ENCODE results near the gene MTMR3.
"Not testable (repeated sequence)": the region's sequence is repeated elsewhere in the genome, so short reads cannot be mapped to it uniquely, and the experiment has no call there.

MTMR3 gene

GRCh38 chr22:29967461-29967860, 84.5 kb downstream of the MTMR3 start:
- DNase-seq (ENCODE audit: low read depth): no peak

- no peak for DNase-seq (ENCODE audit: low read depth)
Observed at GRCh38 chr22:29971607-29972006, 88.6 kb downstream of the MTMR3 start.

DNA sequence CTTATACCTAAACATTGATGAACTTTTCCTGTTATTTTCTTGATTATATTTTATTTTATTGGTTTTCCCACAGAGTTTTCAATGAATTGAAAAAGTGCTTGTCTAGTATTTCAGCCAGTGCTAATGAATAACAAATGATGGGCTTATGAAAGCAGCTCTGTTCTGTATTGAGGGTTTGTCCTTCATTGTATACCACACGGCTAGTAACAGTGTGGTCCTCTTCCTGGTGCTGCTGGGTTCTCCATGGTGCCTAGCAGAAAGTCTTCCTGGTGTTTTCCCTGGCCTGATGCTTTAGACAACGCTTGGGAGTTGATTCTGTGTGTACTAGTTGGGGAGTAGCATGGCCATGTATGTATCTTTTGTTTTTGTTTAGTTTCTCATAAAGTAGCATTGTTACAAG, 89.1 kb downstream of the MTMR3 start:
- no peak for DNase-seq (ENCODE audit: low read depth)

- DNase-seq (ENCODE audit: low read depth): no peak
Observed at GRCh38 chr22:29973269-29973668, 90.3 kb downstream of the MTMR3 start.

- not testable (repeated sequence) for DNase-seq (ENCODE audit: low read depth)
Observed at GRCh38 chr22:29973680-29974079, 90.7 kb downstream of the MTMR3 start.

DNA sequence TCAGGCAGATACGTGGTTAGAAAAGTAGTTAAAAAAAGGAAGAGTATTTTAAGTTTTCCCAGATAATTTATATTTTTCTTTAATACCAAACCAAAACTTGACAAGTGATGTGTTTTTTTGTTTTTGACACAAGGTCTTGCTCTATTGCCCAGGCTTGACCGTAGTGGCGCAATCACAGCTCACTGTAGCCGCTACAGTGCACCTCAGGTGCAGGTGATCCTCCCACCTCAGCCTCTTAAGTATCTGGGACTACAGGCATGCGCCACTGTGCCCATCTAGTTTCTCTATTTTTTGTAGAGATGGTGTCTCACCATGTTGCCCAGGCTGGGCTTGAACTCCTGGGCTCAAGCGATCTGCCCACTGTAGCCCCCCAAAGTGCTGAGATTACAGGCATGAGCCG, 92.5 kb downstream of the MTMR3 start:
- DNase-seq (ENCODE audit: low read depth): no peak

DNA sequence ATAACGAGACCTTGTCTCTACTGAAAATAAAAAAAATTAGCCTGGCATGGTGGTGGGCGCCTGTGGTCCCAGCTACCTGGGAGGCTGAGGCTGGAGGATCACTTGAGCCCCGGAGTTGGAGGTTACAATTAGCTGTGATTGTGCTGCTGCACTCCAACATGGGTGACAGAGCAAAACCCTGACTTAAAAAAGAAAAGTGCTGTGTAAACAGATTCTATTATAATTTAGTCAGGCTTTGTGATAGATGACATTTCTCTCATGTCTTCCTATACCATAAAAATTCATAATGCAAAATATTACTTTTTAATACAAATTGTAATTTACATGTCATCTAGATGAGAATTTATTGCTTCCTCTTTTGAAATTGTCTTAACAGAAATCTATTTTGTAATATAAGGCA, 94.1 kb downstream of the MTMR3 start:
- DNase-seq (ENCODE audit: low read depth): no peak

- DNase-seq (ENCODE audit: low read depth): no peak
Observed at GRCh38 chr22:29979777-29980321, 96.9 kb downstream of the MTMR3 start.

GRCh38 chr22:29983296-29983917, 100.4 kb downstream of the MTMR3 start:
- no peak for DNase-seq (ENCODE audit: low read depth)

DNA sequence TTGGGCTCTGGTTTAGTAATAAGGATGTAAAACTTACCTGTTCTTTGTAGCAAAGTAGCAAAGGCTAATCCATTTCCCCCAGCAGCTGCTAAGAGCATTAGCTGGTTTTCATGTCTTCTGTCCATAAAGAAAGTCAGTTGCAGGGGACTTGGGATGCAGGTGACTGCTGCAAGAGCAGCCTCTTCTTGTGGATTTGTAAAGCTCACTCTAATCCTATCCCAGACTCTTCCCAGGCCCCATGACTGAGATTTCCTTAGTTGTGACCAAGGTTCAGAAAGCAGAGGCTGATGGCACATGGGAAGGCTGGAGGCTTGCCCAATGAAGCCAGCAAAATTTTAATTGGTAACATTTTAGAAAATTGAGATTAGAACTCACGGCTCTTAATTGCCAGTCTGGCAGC, 102.9 kb downstream of the MTMR3 start:
- DNase-seq (ENCODE audit: low read depth): no peak

GRCh38 chr22:29987137-29987536, 104.2 kb downstream of the MTMR3 start:
- DNase-seq (ENCODE audit: low read depth): no peak

DNA sequence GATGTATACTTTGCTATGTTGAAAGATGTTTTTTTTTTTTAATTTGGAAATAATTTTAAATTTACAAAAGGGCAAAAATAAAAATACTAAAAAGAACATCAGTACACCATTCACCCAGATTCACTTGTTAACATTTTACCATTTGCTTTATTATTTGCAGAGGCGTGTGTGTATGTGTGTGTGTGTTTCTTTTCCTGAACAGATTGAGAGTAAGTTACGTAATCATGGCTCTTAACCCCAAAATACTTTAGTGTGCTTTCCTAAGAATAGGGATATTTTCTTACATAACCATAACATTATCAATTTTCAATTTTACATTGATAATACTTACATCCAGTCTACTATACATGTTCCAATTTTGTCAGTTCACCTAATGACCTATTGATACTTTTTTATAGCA, 105.7 kb downstream of the MTMR3 start:
- no peak for DNase-seq (ENCODE audit: low read depth)

- no peak for DNase-seq (ENCODE audit: low read depth)
Observed at GRCh38 chr22:29989446-29989845, 106.5 kb downstream of the MTMR3 start.

DNA sequence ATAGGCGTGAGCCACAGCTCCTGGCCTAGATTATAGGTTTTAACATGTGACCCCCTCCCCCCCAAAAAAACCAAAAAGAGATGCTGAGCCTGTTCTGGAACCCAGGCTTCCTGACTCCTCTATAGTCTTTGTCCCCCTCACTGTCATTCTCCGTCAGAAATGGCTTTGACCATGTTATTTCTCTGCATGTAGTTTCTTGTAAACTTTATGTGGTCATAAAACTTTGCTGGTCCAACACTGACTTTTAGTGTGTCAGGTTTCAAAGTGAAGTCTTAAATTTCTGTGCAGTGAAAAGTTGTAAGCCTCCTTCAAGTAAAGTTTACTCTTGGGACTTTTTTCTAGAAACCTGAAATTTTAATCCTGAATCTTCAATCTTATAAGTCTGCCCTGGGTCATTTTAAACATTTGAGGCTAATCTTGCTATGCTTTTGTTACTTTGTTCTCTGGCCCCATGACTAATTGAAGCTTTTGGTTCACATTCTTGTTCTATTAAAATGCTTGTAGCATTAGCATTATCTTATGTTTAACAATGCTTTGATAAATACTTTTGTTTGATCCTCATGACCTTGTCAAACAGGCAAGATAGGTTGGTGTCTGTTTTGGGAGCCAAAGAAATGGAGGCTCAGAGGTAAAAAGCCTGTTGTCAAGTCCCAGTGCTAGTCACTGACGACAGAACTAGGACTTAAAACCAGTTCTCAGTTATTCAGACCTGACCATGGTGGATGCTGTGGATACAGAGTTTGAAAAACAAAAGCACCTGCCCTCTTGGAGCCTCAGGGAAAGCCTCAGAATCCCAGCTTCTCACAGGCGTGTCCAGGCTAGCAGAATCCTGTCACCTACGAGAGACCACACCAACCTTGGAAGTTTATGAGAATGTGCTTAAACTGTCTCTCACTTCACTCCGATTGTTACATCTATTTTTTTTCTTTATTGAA, 109.6 kb downstream of the MTMR3 start:
- no peak for DNase-seq (ENCODE audit: low read depth)

DNA sequence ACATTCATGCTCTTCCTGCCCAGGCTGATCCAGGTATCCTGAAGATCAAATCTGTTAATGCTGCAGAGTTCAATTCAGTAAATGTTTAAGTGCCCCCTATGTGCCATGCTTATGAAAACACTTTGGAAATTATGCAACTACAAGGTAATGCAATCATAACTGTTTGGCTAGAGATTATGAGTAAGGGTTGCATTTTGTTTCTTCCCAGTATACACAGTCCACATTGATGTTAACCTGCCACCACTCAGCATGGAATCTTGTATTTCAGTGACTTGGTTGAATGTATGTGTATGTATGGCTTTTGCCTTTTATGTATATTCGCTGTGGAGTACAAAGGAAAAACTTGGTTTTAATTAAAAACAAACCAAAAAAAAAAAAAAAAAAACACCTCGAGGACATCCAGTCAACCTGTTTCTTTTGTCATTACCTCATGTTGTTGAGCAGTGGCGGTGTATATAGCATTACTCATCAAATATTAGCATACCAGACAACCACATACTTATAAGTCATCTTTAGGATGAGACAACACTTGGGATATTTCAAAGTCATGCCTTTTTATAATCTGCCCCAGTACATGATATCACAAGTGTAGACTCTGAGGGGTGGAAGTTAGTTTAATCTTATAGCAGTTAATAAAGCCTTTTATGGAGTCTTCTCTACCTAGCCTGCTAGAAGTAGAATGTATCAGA, 111.2 kb downstream of the MTMR3 start:
- DNase-seq (ENCODE audit: low read depth): peak; percentile 26

DNA sequence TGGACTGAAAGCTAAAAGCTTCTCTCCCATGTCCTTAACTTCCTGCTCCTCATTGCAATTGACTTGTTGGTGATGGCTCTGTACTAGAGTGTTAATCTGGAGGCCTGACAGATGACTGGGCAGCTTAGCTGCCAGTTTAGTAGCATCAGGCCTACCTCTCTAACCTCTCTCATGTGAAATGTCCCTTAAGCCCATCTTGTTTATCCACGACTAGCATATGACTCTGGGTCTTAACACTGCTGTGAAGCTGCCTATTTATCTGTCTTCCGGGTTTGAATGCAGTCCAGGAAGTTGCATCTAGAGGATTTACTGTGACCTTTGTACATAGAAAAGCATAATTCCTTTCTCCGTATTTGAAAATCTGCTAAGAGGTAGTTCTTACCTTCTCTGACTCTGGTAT, 112.0 kb downstream of the MTMR3 start:
- DNase-seq (ENCODE audit: low read depth): no peak

DNA sequence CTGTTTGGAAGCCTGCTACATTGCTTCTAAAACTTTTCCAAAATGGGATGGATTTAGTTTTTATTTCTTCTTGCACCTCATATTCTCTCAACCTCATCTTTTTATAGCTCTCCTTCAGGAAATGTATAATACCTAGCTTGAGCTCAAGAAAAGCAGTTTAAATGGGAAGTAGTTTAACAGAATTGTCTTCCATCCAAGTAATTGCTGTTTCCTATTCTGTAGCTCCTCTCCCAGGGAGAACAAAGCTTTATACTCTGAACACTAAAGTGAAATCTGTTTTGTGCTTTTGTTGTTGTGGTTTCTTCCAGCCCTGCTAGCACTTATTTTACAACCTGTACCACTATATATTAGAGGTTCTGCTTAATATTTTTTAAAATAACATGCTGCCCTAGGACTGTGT, 114.1 kb downstream of the MTMR3 start:
- no peak for DNase-seq (ENCODE audit: low read depth)

DNA sequence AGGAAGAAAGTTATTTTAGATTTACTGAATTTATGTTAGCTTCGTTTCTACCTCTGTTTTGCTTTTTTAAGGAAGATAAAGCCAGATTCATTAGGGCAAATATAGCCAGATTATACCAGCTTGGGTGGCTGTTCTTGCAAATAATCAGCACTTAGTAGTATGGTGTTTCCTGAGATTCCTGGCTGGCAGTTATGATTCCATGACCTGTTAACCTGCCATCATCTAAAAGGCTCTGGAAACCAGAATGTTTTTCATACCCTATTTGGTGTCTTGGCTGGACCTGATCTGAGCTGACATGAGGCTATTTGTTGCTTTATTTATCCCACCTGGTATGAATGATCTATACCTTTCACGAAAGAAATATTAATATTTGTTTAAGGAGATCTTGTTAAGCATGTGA, 114.5 kb downstream of the MTMR3 start:
- DNase-seq (ENCODE audit: low read depth): no peak

DNA sequence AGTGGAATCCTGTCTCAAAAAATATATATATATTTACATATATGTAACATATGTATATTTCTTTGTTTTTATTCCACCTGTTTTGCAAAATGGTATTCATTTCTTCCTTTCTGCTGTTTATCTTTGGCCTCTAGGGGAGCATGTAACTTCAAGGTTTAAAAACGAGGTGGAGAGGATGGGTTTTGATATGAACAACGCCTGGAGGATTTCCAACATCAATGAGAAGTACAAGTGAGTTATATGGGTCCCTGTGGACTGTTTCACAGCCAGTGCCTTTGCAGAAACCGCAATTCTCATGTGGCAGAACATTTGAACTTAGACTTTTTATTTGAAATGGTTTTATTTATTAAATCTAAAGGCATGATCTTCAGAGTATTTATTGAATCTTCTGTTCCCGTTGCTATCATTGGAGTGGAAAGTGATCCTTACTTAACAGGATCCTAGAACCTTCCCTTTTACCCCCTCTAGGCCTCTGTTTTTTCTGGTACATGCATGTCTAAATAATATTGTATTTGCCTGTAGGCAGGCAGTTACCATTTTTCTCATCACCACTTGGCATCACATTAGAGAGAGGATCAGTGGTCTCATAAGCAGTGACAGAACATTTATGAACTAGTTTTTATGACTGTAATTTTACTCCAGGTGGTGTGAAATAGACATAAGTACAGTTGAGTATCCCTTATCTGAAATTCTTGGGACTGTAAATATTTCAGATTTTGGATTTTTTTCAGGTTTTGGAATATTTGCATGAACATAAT, 115.8 kb downstream of the MTMR3 start:
- no peak for DNase-seq (ENCODE audit: low read depth)

GRCh38 chr22:30000566-30000965, 117.6 kb downstream of the MTMR3 start:
- DNase-seq (ENCODE audit: low read depth): no peak

DNA sequence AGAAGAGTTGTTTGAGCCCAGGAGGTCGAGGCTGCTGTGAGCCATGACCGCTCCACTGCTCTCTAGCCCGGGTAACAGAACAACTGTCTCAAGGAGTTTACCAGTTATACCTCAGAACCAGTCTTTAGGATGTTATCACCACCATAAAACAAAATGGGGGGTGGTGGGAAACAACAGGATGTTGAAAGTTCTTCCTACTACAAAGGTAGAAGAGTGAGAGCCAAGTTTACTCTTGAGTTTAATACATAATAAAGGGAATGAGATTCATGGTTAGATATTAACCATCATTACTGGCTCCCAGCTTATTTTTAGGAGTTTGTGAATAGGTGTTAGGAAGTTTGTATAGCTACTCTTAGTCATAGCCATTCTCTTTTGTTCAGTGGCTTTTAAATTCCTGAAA, 118.5 kb downstream of the MTMR3 start:
- no peak for DNase-seq (ENCODE audit: low read depth)
